ENCODE data around the gene REC114. TPM values are rescaled to one million over a fixed set of nuclear protein-coding genes. Genes with fewer than 3 reads are reported as not detected.

The REC114 gene
- total RNA-seq, 1 donor from 2014 or later, result not detected

DNA sequence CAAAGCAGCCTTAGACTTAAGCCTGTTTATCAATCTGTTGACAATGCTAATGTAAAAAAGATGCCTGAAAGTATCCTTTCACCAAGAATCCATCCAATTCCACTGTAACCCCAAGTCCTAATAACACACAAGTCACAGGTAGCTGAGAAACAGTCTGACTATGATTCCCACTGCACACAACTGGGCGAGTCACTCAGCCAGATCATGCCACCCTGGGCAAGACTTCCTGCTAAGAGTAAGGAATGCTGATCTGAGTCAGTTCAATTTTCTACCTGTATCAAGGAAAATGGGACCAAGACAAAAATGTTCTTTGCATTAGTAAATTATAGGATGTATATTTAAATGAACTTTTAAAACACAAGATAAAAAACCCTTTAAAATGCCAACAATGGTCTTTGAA lies 157.0 kb downstream of the REC114 start:
- intact Hi-C loops (cut with DNase I), result no loop called here
- Histone ChIP-seq H3K4me3 (no peak overlapping the region), H3K27me3 (no peaks in the 10 kb centered on the region), H3K9me3 (no peaks in the 10 kb centered on the region), H3K27ac (no peak overlapping the region), H3K4me1 (peaks cover 97% of the 10 kb centered on the region), H3K36me3 (no peaks in the 10 kb centered on the region)
- TF ChIP-seq, protein P1, sequence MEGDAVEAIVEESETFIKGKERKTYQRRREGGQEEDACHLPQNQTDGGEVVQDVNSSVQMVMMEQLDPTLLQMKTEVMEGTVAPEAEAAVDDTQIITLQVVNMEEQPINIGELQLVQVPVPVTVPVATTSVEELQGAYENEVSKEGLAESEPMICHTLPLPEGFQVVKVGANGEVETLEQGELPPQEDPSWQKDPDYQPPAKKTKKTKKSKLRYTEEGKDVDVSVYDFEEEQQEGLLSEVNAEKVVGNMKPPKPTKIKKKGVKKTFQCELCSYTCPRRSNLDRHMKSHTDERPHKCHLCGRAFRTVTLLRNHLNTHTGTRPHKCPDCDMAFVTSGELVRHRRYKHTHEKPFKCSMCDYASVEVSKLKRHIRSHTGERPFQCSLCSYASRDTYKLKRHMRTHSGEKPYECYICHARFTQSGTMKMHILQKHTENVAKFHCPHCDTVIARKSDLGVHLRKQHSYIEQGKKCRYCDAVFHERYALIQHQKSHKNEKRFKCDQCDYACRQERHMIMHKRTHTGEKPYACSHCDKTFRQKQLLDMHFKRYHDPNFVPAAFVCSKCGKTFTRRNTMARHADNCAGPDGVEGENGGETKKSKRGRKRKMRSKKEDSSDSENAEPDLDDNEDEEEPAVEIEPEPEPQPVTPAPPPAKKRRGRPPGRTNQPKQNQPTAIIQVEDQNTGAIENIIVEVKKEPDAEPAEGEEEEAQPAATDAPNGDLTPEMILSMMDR (IDR thresholded peaks at IDR 0.05), result no peak
- no peak for TF ChIP-seq POLR2AphosphoS5 (IDR thresholded peaks at IDR 0.05; ENCODE audit: insufficient read depth in 1 of 2, low read depth in 1 of 2)
- TF ChIP-seq POLR2A (IDR thresholded peaks at IDR 0.05), result no peak
- no peak for DNase-seq (ENCODE audit: extremely low spot score in 2 of 2)

- H3K27ac ChIP-seq, result peak overlapping the region; percentile 78
- intact Hi-C loops (cut with DNase I), result no loop called here
- H3K4me3 ChIP-seq, result no peak overlapping the region
- peaks cover 97% of the 10 kb centered on the region for H3K4me1 ChIP-seq
- H3K27me3 ChIP-seq, result no peaks in the 10 kb centered on the region
- H3K9me3 ChIP-seq, result no peaks in the 10 kb centered on the region
- DNase-seq (ENCODE audit: extremely low spot score in 2 of 2), result no peak
- H3K36me3 ChIP-seq, result no peaks in the 10 kb centered on the region
- TF ChIP-seq POLR2AphosphoS5 (IDR thresholded peaks at IDR 0.05; ENCODE audit: insufficient read depth in 1 of 2, low read depth in 1 of 2) (no peak), POLR2A (IDR thresholded peaks at IDR 0.05) (no peak)
- TF ChIP-seq, protein P1 (IDR thresholded peaks at IDR 0.05), result no peak
Measured at GRCh38 chr15:73600413-73601335, 157.7 kb downstream of the REC114 start.

DNA sequence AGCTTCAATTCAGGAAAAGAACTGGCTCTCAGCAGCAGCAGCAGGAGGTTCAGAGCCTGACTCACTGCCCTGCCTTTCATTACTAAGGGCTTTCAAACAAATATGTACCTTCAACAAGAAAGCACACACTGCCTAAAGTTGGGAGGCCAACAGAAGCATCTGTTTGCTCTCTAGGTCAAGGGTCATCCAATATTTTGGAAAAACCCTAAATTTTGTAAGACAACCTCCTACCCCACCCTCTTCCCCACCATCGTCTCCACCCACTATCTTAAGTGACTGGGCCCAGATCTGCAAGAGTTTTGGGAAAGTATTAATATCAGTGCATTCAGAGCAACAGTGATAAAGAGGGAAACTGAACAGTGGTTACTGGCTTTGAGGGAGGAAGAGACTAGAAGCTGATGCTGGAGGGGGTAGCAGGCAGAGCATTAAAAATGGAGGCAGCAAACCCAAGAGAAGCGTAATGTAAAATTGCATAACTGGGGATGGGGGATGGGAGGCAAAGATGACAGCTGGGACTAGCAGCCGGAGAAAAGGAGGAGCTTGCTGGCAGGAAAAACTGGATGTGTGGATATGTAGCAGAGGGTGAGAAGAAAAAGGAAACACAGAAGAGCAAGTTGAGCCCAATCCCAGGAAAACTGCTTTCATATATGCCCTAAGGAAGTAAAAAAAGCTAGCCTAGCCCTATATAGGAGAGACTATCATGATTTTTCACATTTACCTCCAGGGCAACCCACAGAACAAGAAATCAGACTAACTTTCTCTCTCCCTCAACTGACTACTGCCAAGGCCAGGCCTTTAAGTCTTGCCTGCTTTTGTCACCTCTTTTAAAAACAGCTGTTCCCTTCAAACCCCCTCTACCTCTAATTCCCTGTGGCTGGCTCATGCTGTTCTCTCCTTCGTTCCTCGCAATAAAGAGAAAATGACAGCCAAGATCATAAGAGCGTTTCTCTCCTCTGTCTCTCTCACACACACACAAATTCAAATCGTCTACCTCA lies 158.8 kb downstream of the REC114 start:
- H3K4me1 ChIP-seq, result peaks cover 97% of the 10 kb centered on the region

GRCh38 chr15:73602446-73602843 lies 159.5 kb downstream of the REC114 start:
- Histone ChIP-seq H3K36me3 (no peaks in the 10 kb centered on the region), H3K4me3 (no peak overlapping the region), H3K4me1 (peaks cover 95% of the 10 kb centered on the region), H3K27me3 (no peaks in the 10 kb centered on the region), H3K27ac (peak overlapping the region; percentile 78), H3K9me3 (no peaks in the 10 kb centered on the region)
- no peak for DNase-seq (ENCODE audit: extremely low spot score in 2 of 2)
- intact Hi-C loops (cut with DNase I), result no loop called here
- TF ChIP-seq POLR2AphosphoS5 (IDR thresholded peaks at IDR 0.05; ENCODE audit: insufficient read depth in 1 of 2, low read depth in 1 of 2) (no peak), POLR2A (IDR thresholded peaks at IDR 0.05) (no peak)
- TF ChIP-seq, protein P1 (IDR thresholded peaks at IDR 0.05), result no peak

More for the DNA sequence above, 158.8 kb downstream of the REC114 start:
- Histone ChIP-seq H3K9me3 (no peaks in the 10 kb centered on the region), H3K27ac (peak overlapping the region; percentile 78), H3K36me3 (no peaks in the 10 kb centered on the region), H3K4me3 (no peak overlapping the region), H3K27me3 (no peaks in the 10 kb centered on the region)
- no peak for TF ChIP-seq POLR2A (IDR thresholded peaks at IDR 0.05)
- TF ChIP-seq, protein P1 (IDR thresholded peaks at IDR 0.05), result no peak
- TF ChIP-seq POLR2AphosphoS5 (IDR thresholded peaks at IDR 0.05; ENCODE audit: insufficient read depth in 1 of 2, low read depth in 1 of 2), result peak in 1 of 2 donors; percentile 73
- DNase-seq (ENCODE audit: extremely low spot score in 2 of 2), result no peak
- intact Hi-C loops (cut with DNase I), result no loop called here
